ENCODE data around the gene ZNF488.

Gene ZNF488

GRCh38 chr10:47366181-47366631 is 17.9 kb downstream of the ZNF488 start:
- TF ChIP-seq JUND (IDR thresholded peaks at IDR 0.05; ENCODE audit: low read depth) = no peak
- DNase-seq (ENCODE audit: low read depth in 1 of 2, low spot score in 1 of 2) = no peak
- in situ Hi-C loops (cut with HindIII; ENCODE audit: low pct_unique_long_range_greater_than_20kb, low sequenced_read_pairs) = no loop called here

DNA sequence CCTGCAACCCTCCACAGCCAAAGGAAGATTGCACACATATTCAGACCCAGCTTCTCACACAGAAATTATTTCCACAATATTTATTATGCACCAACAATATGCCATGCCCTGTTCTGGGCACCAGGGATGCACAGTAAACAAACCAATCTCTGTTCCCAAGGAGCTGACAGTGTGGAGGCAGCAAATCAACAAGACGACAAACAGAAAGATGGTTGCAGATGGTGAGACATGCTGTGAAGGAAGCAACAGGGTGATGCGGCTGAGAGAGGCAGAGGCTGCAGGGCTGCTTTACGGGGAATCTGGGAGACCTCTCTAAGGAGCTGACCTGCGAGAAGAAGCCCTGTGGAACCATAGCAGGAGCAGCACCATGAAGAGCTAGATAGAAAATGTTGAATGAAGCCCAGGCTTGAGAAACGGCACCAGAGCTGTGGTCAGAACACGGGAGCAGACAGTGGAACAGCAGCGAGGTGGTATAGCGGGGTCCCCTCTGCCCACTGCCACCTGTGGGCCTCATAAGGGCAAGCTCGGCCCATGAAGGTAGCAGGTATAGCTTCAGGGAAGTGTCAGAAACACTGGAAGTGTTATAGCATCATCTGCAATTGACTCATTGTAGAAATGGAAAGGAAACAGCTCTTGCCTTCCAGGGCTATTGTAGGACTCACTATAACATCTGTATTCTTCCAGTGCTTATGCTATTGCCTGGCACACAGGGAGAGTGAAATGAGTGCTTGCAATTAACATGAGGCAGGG is 18.5 kb downstream of the ZNF488 start:
- no peak for DNase-seq (ENCODE audit: low read depth in 1 of 2, low spot score in 1 of 2)
- in situ Hi-C loops (cut with HindIII; ENCODE audit: low pct_unique_long_range_greater_than_20kb, low sequenced_read_pairs) = no loop called here
- TF ChIP-seq JUND (IDR thresholded peaks at IDR 0.05; ENCODE audit: low read depth) = no peak

DNA sequence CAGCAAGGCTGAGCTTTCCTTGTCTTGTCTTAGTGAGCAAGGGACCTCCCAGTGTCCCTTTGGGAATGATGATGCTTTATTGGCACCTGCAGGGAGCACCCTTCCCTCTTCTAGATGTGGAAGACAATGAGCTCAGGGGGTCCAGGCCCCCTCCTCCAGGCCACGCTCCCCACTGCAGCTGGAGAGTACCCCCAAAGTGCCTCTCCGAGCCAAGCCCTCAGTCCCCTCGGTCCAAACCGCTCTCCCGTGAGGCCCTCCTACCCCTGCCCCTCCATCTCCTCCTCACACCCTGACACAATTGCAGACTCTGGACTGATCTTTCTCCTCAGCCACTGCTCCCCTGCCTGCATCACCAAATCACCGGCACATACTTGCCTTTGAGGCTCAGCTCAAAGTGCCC is 19.2 kb downstream of the ZNF488 start:
- in situ Hi-C loops (cut with HindIII; ENCODE audit: low pct_unique_long_range_greater_than_20kb, low sequenced_read_pairs) = no loop called here
- DNase-seq (ENCODE audit: low read depth in 1 of 2, low spot score in 1 of 2) = no peak
- TF ChIP-seq JUND (IDR thresholded peaks at IDR 0.05; ENCODE audit: low read depth) = no peak

GRCh38 chr10:47364366-47364765 is 19.7 kb downstream of the ZNF488 start:
- TF ChIP-seq JUND (IDR thresholded peaks at IDR 0.05; ENCODE audit: low read depth) = no peak
- peak in 1 of 2 experiments; percentile 37 for DNase-seq (ENCODE audit: low read depth in 1 of 2, low spot score in 1 of 2)
- in situ Hi-C loops (cut with HindIII; ENCODE audit: low pct_unique_long_range_greater_than_20kb, low sequenced_read_pairs) = no loop called here

- TF ChIP-seq JUND (IDR thresholded peaks at IDR 0.05; ENCODE audit: low read depth) = no peak
- DNase-seq (ENCODE audit: low read depth in 1 of 2, low spot score in 1 of 2) = no peak
- in situ Hi-C loops (cut with HindIII; ENCODE audit: low pct_unique_long_range_greater_than_20kb, low sequenced_read_pairs) = no loop called here
These were observed 20.3 kb downstream of the ZNF488 start for GRCh38 chr10:47363781-47364180.

DNA sequence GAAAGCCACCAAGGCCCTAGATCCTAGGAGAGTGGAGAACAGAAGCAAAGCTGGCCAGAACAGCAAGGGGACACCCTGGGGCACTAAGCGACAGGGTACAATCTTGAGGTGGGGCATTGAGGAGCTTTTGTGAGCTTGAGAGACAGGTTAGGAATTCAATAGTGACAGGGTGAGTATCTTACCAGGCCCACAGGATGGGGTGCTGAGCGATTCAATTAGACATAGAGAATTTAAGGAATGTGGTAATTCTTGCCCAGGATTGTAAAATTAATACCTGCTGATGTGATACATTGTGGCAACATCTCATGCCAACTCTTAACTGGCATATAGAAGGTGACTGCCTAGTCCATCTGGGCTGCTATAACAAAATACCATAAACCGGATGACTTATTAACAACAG is 21.9 kb downstream of the ZNF488 start:
- in situ Hi-C loops (cut with HindIII; ENCODE audit: low pct_unique_long_range_greater_than_20kb, low sequenced_read_pairs) = no loop called here
- no peak for TF ChIP-seq JUND (IDR thresholded peaks at IDR 0.05; ENCODE audit: low read depth)
- peak; percentile 32 to 51 for DNase-seq (ENCODE audit: low read depth in 1 of 2, low spot score in 1 of 2)

DNA sequence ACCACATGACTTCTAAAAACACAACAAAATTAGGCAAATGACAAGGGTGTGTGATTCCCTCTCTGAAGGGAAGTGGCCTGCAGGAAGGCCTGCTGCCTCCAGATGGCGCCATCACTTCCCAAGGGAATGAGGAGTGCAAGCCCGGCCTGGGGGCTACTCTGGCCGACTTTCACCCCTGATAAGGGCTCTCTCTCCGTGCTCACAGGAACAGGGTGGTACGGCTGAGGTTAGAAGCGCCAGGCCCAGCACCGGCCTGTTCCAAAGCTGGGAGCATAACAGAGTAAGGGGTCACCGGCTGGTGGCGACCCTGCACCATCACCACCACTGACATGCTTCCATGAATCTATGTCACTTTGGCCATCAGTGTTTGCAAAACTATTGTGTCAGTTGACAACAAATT is 22.8 kb downstream of the ZNF488 start:
- peak in 1 of 2 experiments; percentile 65 for DNase-seq (ENCODE audit: low read depth in 1 of 2, low spot score in 1 of 2)
- TF ChIP-seq JUND (IDR thresholded peaks at IDR 0.05; ENCODE audit: low read depth) = no peak
- in situ Hi-C loops (cut with HindIII; ENCODE audit: low pct_unique_long_range_greater_than_20kb, low sequenced_read_pairs) = no loop called here

- no peak for DNase-seq (ENCODE audit: low read depth in 1 of 2, low spot score in 1 of 2)
- in situ Hi-C loops (cut with HindIII; ENCODE audit: low pct_unique_long_range_greater_than_20kb, low sequenced_read_pairs) = no loop called here
- TF ChIP-seq JUND (IDR thresholded peaks at IDR 0.05; ENCODE audit: low read depth) = no peak
These were observed 23.6 kb downstream of the ZNF488 start for GRCh38 chr10:47360419-47361040.

DNA sequence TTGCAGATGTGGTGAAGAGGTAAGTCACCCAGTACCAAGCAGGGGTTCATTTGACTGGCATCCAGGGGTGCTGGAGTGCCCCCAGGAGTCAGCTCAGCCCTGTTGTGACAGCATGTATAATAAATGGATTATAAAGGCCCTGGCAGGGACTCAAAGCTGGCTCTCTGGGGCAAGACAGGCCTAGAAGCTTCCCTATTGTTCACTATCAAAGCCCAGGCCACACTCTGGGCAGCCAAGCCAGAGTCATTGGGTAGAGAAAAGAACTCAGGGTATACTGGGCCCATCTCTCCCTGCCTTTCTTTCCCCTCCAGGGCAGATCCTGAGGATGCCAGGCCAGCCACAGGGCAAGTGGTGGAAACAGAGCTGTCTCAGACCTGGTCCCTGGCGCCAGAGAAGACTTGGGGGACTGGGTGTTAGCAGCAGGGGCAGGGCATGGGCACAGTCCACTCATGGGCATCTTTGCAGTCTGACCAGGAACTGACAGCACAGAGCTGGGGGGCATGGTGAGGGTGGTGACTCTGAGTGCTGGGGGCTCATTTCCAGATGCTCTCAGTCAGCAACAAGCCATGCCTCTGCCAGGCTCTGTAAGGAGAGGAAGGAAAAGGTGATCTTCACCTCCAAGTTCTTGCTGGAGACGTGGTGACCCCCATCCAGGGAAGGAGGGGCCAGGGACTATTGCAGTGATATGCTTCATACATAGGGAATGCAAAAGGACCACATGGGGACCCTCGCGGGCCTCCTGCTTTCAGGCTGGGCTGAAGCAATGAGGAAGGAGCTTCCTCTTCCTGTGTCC is 24.3 kb downstream of the ZNF488 start:
- TF ChIP-seq JUND (IDR thresholded peaks at IDR 0.05; ENCODE audit: low read depth) = no peak
- in situ Hi-C loops (cut with HindIII; ENCODE audit: low pct_unique_long_range_greater_than_20kb, low sequenced_read_pairs) = no loop called here
- no peak for DNase-seq (ENCODE audit: low read depth in 1 of 2, low spot score in 1 of 2)

GRCh38 chr10:47359101-47359500 is 25.0 kb downstream of the ZNF488 start:
- no peak for DNase-seq (ENCODE audit: low read depth in 1 of 2, low spot score in 1 of 2)
- in situ Hi-C loops (cut with HindIII; ENCODE audit: low pct_unique_long_range_greater_than_20kb, low sequenced_read_pairs) = no loop called here
- TF ChIP-seq JUND (IDR thresholded peaks at IDR 0.05; ENCODE audit: low read depth) = no peak

DNA sequence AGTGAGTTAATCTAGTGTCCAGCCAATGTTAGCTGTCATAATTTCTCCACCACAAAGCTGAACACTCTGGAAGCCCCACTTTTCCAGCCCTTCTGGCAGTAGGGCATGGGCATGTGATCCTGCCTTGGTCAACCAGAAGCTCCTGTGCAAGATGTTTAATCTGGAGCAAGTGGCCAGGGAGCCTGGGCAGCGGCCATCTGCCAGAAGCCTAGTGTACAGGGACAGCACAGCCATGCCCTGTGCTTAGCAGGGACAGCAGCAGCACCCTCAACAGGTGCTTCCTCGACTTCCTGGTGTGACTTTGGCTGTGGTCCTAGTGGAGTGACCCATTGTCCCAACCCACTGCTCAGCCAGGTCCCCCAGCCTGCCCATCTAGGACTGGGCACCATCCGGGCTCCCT is 25.6 kb downstream of the ZNF488 start:
- no peak for DNase-seq (ENCODE audit: low read depth in 1 of 2, low spot score in 1 of 2)
- no peak for TF ChIP-seq JUND (IDR thresholded peaks at IDR 0.05; ENCODE audit: low read depth)
- in situ Hi-C loops (cut with HindIII; ENCODE audit: low pct_unique_long_range_greater_than_20kb, low sequenced_read_pairs) = no loop called here

- no peak for TF ChIP-seq JUND (IDR thresholded peaks at IDR 0.05; ENCODE audit: low read depth)
- DNase-seq (ENCODE audit: low read depth in 1 of 2, low spot score in 1 of 2) = no peak
- in situ Hi-C loops (cut with HindIII; ENCODE audit: low pct_unique_long_range_greater_than_20kb, low sequenced_read_pairs) = no loop called here
These were observed 26.2 kb downstream of the ZNF488 start for GRCh38 chr10:47357911-47358310.

GRCh38 chr10:47357131-47357582 is 26.9 kb downstream of the ZNF488 start:
- no peak for DNase-seq (ENCODE audit: low read depth in 1 of 2, low spot score in 1 of 2)
- in situ Hi-C loops (cut with HindIII; ENCODE audit: low pct_unique_long_range_greater_than_20kb, low sequenced_read_pairs) = no loop called here
- TF ChIP-seq JUND (IDR thresholded peaks at IDR 0.05; ENCODE audit: low read depth) = no peak

Data from T47D (cell line).